Measurements from ENCODE around the gene UPP2.

Gene UPP2

DNA sequence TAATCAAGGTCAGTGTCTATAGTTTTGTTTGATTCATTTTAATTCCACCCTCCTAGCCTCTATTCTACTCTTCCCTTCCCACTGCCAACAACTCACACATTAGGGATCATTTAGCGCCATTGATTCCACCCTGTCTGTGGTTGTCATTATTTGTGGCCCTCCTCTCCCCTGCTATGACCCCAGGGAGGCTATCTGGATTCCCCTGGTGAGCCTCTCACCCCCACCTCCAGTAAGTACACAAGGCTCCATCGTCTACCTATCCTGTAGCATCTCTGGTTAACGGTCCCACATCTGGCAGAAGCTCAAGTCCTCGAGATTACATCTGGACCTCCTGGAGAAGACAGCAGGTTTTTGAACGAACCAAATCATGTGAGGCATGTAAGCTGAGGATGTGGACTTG is 27.4 kb downstream of the UPP2 start:
- Histone ChIP-seq H4K20me1 (ENCODE audit: low read depth, low read length) (no peaks in the 10 kb centered on the region), H3K4me2 (ENCODE audit: low read depth, low read length, poor library complexity, severe bottlenecking) (no peak overlapping the region), H3K36me3 (ENCODE audit: low read length) (no peaks in the 10 kb centered on the region), H3K4me3 (ENCODE audit: insufficient read depth, low read length, poor library complexity, severe bottlenecking) (no peak overlapping the region), H3K79me2 (ENCODE audit: insufficient read depth, low read length) (no peaks in the 10 kb centered on the region), H3K9ac (ENCODE audit: low read length) (no peak overlapping the region), H3F3A (ENCODE audit: insufficient read depth) (no peaks in the 10 kb centered on the region), H2AFZ (ENCODE audit: low read depth, low read length, severe bottlenecking) (no peak overlapping the region), H3K9me2 (replicated peaks; ENCODE audit: insufficient read depth, low read length) (no peaks in the 10 kb centered on the region), H3K9me3 (ENCODE audit: insufficient read depth, low read length) (no peaks in the 10 kb centered on the region), H3K27ac (ENCODE audit: low read depth, low read length) (no peak overlapping the region), H3K27me3 (ENCODE audit: low read length) (no peaks in the 10 kb centered on the region)
- TF ChIP-seq CTCF (IDR thresholded peaks at IDR 0.05; ENCODE audit: insufficient read depth, low read length, poor library complexity, severe bottlenecking) (no peak), EZH2phosphoT487 (conservative IDR thresholded peaks at IDR 0.05; ENCODE audit: low read length) (no peak)

DNA sequence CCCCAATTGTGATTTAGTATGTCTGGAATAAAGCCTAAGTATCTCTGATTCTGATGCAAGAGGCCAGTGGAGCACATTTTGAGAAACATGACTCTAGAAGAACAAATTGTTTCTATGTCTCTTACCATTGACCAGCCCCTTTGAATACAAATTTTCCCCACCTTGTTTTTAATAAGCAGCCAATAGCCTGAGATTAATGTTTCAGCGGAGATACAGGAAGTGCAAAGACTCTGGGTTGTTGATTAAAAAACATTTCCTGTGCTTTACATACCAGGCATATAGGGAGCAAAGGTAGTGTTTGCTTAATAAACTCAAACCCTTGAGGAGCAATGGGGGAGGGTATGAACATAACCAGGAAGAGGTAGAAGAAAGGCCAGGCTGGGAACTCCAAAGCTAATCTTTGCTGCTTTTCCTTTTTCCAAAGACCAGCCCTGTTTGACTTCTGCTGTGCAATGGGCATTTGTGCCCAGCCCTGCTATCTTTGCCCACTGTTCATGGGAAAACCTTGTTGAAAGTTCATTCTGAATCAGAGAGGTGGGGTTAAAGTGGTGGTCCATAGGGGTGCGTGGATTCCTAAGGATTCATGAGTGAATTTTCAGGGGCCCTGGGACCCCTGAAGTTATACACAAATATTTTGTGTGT is 29.3 kb downstream of the UPP2 start:
- Histone ChIP-seq H3K4me2 (ENCODE audit: low read depth, low read length, poor library complexity, severe bottlenecking) (no peak overlapping the region), H3K27ac (ENCODE audit: low read depth, low read length) (no peak overlapping the region)

GRCh38 chr2:158131483-158131912 is 29.8 kb downstream of the UPP2 start:
- Histone ChIP-seq H3K4me2 (ENCODE audit: low read depth, low read length, poor library complexity, severe bottlenecking) (no peak overlapping the region), H3K9ac (ENCODE audit: low read length) (no peak overlapping the region), H3K27me3 (ENCODE audit: low read length) (no peaks in the 10 kb centered on the region), H3F3A (ENCODE audit: insufficient read depth) (no peaks in the 10 kb centered on the region), H3K36me3 (ENCODE audit: low read length) (no peaks in the 10 kb centered on the region), H3K9me3 (ENCODE audit: insufficient read depth, low read length) (no peaks in the 10 kb centered on the region), H4K20me1 (ENCODE audit: low read depth, low read length) (no peaks in the 10 kb centered on the region), H2AFZ (ENCODE audit: low read depth, low read length, severe bottlenecking) (no peak overlapping the region), H3K4me3 (ENCODE audit: insufficient read depth, low read length, poor library complexity, severe bottlenecking) (no peak overlapping the region), H3K9me2 (replicated peaks; ENCODE audit: insufficient read depth, low read length) (no peaks in the 10 kb centered on the region), H3K27ac (ENCODE audit: low read depth, low read length) (no peak overlapping the region), H3K79me2 (ENCODE audit: insufficient read depth, low read length) (no peaks in the 10 kb centered on the region)
- no peak for TF ChIP-seq CTCF (IDR thresholded peaks at IDR 0.05; ENCODE audit: insufficient read depth, low read length, poor library complexity, severe bottlenecking)
- TF ChIP-seq EZH2phosphoT487 (conservative IDR thresholded peaks at IDR 0.05; ENCODE audit: low read length) = no peak

More for the DNA sequence above, 29.3 kb downstream of the UPP2 start:
- Histone ChIP-seq H3K4me3 (ENCODE audit: insufficient read depth, low read length, poor library complexity, severe bottlenecking) (no peak overlapping the region), H3F3A (ENCODE audit: insufficient read depth) (no peaks in the 10 kb centered on the region), H3K36me3 (ENCODE audit: low read length) (no peaks in the 10 kb centered on the region), H2AFZ (ENCODE audit: low read depth, low read length, severe bottlenecking) (no peak overlapping the region), H3K9me3 (ENCODE audit: insufficient read depth, low read length) (no peaks in the 10 kb centered on the region), H3K79me2 (ENCODE audit: insufficient read depth, low read length) (no peaks in the 10 kb centered on the region), H3K27me3 (ENCODE audit: low read length) (no peaks in the 10 kb centered on the region), H3K9me2 (replicated peaks; ENCODE audit: insufficient read depth, low read length) (no peaks in the 10 kb centered on the region), H4K20me1 (ENCODE audit: low read depth, low read length) (no peaks in the 10 kb centered on the region), H3K9ac (ENCODE audit: low read length) (no peak overlapping the region)
- no peak for TF ChIP-seq EZH2phosphoT487 (conservative IDR thresholded peaks at IDR 0.05; ENCODE audit: low read length)
- no peak for TF ChIP-seq CTCF (IDR thresholded peaks at IDR 0.05; ENCODE audit: insufficient read depth, low read length, poor library complexity, severe bottlenecking)
